Measurements from ENCODE around the gene SNX8. TPM values are rescaled to one million over a fixed set of nuclear protein-coding genes. Genes with fewer than 3 reads are reported as not detected.

SNX8 gene
- total and polyA plus RNA-seq, 2 of the 4 experiments (the other 2 are of a cell fraction): 7.7 to 55.9 TPM

- no peak overlapping the region for H3K9ac ChIP-seq (ENCODE audit: low read depth, low read length)
- WGBS, 2 experiments (ENCODE audit: extremely low coverage in 2 of 2, insufficient read length in 1 of 2): no CpG with 5 or more reads among the region's 8 CpGs
- no peak overlapping the region for H4K91ac ChIP-seq (ENCODE audit: insufficient read depth, low read depth, low read length)
- no peak overlapping the region for H2BK120ac ChIP-seq (ENCODE audit: low read depth, low read length)
- H3K56ac ChIP-seq (ENCODE audit: extremely low read depth, insufficient read depth, low read length): no peak overlapping the region
- H2BK15ac ChIP-seq (ENCODE audit: low read depth, low read length): no peak overlapping the region
- H3K9me3 ChIP-seq (ENCODE audit: control insufficient read depth, insufficient read depth, low read length): no peaks in the 10 kb centered on the region
- peaks cover 9 to 58% of the 10 kb centered on the region in 2 experiments; a peak in 2 of 4 replicates for H3K79me1 ChIP-seq (ENCODE audit: low read depth in 1 of 2, low read length in 2 of 2)
- TF ChIP-seq BHLHE40 (IDR thresholded peaks at IDR 0.05; ENCODE audit: low read depth, low read length) (no peak), FOS (IDR thresholded peaks at IDR 0.05; ENCODE audit: low read depth, low read length) (no peak), RAD21 (IDR thresholded peaks at IDR 0.05; ENCODE audit: low read length) (no peak), RFX5 (IDR thresholded peaks at IDR 0.05; ENCODE audit: low read depth, low read length) (no peak), POLR2A (IDR thresholded peaks at IDR 0.05; ENCODE audit: low read depth, low read length) (no peak), MAFK (IDR thresholded peaks at IDR 0.05; ENCODE audit: low read depth, low read length) (no peak), SMC3 (IDR thresholded peaks at IDR 0.05; ENCODE audit: low read depth, low read length) (no peak), USF2 (IDR thresholded peaks at IDR 0.05; ENCODE audit: low read depth, low read length) (no peak), NFE2L2 (IDR thresholded peaks at IDR 0.05; ENCODE audit: low read depth, low read length) (no peak), CEBPB (IDR thresholded peaks at IDR 0.05; ENCODE audit: low read depth, low read length) (no peak), ELK1 (IDR thresholded peaks at IDR 0.05; ENCODE audit: borderline replicate concordance, low read depth, low read length) (no peak), MAZ (IDR thresholded peaks at IDR 0.05; ENCODE audit: borderline replicate concordance, low read depth, low read length) (no peak)
- POLR2A ChIA-PET (ENCODE audit: unreplicated experiment): no interaction called here
- H3K4me2 ChIP-seq (ENCODE audit: low read depth, low read length): no peak overlapping the region
- H2AFZ ChIP-seq (replicated peaks; ENCODE audit: low read length, poor library complexity): no peak overlapping the region
- H3K36me3 ChIP-seq (ENCODE audit: control insufficient read depth, insufficient read depth, low read length): no peaks in the 10 kb centered on the region
- no peak overlapping the region for H3K4me3 ChIP-seq (ENCODE audit: insufficient read depth, low read depth, low read length)
- H3K27me3 ChIP-seq (ENCODE audit: control insufficient read depth, insufficient read depth, low read length): no peaks in the 10 kb centered on the region
- no peak overlapping the region for H2AK9ac ChIP-seq (replicated peaks; ENCODE audit: low read depth, low read length, poor library complexity)
- in situ Hi-C loops (cut with MboI; ENCODE audit: low sequenced_read_pairs): no loop called here
- H3K4ac ChIP-seq (ENCODE audit: low read depth, low read length): no peak overlapping the region
- H2BK5ac ChIP-seq (ENCODE audit: low read depth, low read length, poor library complexity, severe bottlenecking): no peak overlapping the region
- H4K20me1 ChIP-seq (ENCODE audit: insufficient read depth, low read length): 0 out of 2 replicates have a peak, but pooled peaks cover 7% of the 10 kb centered on the region
- H2BK20ac ChIP-seq (ENCODE audit: low read depth, low read length): no peak overlapping the region
- H3K14ac ChIP-seq (replicated peaks; ENCODE audit: low read depth, low read length): no peak overlapping the region
- peaks cover 10% of the 10 kb centered on the region for H3K9me1 ChIP-seq (ENCODE audit: insufficient read depth, low read length)
- H3K4me1 ChIP-seq (ENCODE audit: control insufficient read depth, insufficient read depth, low read length): no peaks in the 10 kb centered on the region
- BruUV-seq (replicated peaks): no TSS peak
- intact Hi-C loops (cut with micrococcal nuclease): no loop called here
- H4K5ac ChIP-seq (ENCODE audit: low read depth, low read length): no peak overlapping the region
- DNase-seq: no peak
- no peak for ATAC-seq (ENCODE audit: low read depth)
- H2AK5ac ChIP-seq (ENCODE audit: low read depth, low read length): no peak overlapping the region
- H4K8ac ChIP-seq (ENCODE audit: low read depth in 2 of 2, low read length in 2 of 2): no peak overlapping the region
- no peak overlapping the region for H3K18ac ChIP-seq (ENCODE audit: low read depth, low read length)
- dilution Hi-C loops (cut with HindIII; ENCODE audit: low sequenced_read_pairs, unreplicated experiment): no loop called here
- H3K23ac ChIP-seq (ENCODE audit: low read depth, low read length): no peak overlapping the region
- no peak overlapping the region for H3K27ac ChIP-seq (ENCODE audit: insufficient read depth, low read length)
- CTCF ChIA-PET: no interaction called here
Observed at GRCh38 chr7:2287745-2288144, 26.5 kb downstream of the SNX8 start.

Measured in IMR-90 (cell line).